A673 (cell line): ENCODE measurements around the gene TMEM217.

ENCODE experiments used
- EZH2 ChIP-seq: fragments of 200-600 bp; sonication (generic); IDR thresholded peaks from 2 replicates; pipeline ENCODE4 v1.6.1; 2017; ENCODE audit warnings: borderline replicate concordance, low read depth, mild to moderate bottlenecking, mixed read lengths, antibody characterized with exemption, low read length; ENCODE audit not compliant: poor library complexity, severe bottlenecking
- TF ChIP-seq, protein P1 (sequence below): fragments of 300-800, 200-600 bp; sonication (generic); conservative IDR thresholded peaks from 2 replicates; pipeline ENCODE4 v1.5.1; 2017; ENCODE audit warnings: low read depth, mild to moderate bottlenecking, antibody characterized with exemption, low read length, moderate library complexity, mixed read lengths

DNA sequence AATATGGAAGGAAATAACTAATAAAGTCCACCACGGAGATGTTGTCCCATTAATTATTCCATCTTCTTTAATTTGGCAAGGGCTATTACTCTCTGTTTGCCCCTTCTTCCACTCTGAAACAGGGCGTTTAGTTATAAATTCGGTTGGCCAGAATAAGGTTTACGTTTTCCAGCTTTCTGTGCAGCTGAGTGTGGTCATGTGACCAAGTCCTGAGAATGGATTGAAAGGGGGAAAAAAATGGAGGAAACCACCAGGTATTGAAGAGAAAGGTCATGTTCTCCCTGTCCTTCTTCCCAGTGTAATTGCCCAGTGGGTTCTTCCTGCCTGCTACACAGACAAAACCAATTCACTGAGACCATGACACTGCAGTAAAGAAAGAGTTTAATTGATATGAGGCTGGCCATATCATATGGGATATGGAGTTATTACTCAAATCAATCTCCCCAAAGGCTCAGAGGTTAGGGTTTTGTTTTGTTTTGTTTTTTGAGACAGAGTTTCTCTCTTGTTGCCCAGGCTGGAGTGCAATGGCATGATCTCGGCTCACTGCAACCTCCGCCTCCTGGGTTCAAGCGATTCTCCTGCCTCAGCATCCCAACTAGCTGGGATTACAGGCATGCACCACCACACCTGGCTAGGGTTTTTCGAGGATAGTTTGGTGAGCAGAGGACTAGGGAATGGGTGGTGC lies 14.7 kb downstream of the TMEM217 start:
- TF ChIP-seq, protein P1, sequence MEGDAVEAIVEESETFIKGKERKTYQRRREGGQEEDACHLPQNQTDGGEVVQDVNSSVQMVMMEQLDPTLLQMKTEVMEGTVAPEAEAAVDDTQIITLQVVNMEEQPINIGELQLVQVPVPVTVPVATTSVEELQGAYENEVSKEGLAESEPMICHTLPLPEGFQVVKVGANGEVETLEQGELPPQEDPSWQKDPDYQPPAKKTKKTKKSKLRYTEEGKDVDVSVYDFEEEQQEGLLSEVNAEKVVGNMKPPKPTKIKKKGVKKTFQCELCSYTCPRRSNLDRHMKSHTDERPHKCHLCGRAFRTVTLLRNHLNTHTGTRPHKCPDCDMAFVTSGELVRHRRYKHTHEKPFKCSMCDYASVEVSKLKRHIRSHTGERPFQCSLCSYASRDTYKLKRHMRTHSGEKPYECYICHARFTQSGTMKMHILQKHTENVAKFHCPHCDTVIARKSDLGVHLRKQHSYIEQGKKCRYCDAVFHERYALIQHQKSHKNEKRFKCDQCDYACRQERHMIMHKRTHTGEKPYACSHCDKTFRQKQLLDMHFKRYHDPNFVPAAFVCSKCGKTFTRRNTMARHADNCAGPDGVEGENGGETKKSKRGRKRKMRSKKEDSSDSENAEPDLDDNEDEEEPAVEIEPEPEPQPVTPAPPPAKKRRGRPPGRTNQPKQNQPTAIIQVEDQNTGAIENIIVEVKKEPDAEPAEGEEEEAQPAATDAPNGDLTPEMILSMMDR = no peak
- no peak for TF ChIP-seq EZH2
